Measurements from ENCODE around the gene FBXL7. TPM values are rescaled to one million over a fixed set of nuclear protein-coding genes. Genes with fewer than 3 reads are reported as not detected.

Gene FBXL7
- total and polyA plus RNA-seq, 2 experiments from 2014 or later: 4.5 to 15.2 TPM

DNA sequence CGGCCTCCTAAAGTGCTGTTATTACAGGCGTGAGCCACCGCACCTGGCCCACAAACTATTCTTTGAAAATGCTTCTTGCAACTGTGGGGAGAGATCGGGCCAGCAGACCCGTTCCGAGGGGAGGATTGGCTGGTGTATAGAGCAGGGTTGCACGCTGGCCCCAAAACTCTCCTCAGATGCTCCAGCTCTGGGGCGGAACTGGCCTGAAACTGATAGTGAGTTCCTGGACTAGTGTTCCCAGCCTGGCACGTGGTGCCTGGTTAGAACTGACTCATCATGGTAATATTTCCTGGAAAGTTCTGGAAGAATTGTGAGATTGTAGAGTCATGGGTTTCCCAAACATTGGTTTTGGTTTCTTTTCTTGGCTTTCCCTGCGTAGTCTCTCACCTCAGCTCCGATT is 120.5 kb downstream of the FBXL7 start:
- Histone ChIP-seq H3F3A (replicated peaks; ENCODE audit: low read depth) (no peaks in the 10 kb centered on the region), H3K4me3 (no peak overlapping the region), H3K36me3 (ENCODE audit: insufficient read depth) (no peaks in the 10 kb centered on the region), H3K27me3 (ENCODE audit: insufficient read depth) (no peaks in the 10 kb centered on the region), H3K79me2 (replicated peaks; ENCODE audit: insufficient read depth) (peaks cover 29% of the 10 kb centered on the region), H3K9me2 (ENCODE audit: insufficient read depth) (no peaks in the 10 kb centered on the region), H4K20me1 (replicated peaks; ENCODE audit: insufficient read depth) (no peaks in the 10 kb centered on the region), H3K4me2 (no peak overlapping the region), H2AFZ (no peak overlapping the region), H3K4me1 (ENCODE audit: insufficient read depth) (no peaks in the 10 kb centered on the region), H3K27ac (ENCODE audit: low read depth) (no peak overlapping the region)
- DNase-seq (ENCODE audit: low spot score) (no peak), ATAC-seq (no peak)
- H3K4me1 Mint-ChIP-seq: peaks cover 5% of the 10 kb centered on the region; the same call in 2 of the 3 replicates
- no peaks in the 10 kb centered on the region for H3K27me3 Mint-ChIP-seq (ENCODE audit: insufficient read depth, low read depth, poor library complexity)
- H3K4me3 Mint-ChIP-seq: no peak overlapping the region
- no peaks in the 10 kb centered on the region for H3K9me3 Mint-ChIP-seq
- H3K27ac Mint-ChIP-seq: peak overlapping the region; percentile 53; the same call in 1 of the 2 replicates
- TF ChIP-seq, protein P1, sequence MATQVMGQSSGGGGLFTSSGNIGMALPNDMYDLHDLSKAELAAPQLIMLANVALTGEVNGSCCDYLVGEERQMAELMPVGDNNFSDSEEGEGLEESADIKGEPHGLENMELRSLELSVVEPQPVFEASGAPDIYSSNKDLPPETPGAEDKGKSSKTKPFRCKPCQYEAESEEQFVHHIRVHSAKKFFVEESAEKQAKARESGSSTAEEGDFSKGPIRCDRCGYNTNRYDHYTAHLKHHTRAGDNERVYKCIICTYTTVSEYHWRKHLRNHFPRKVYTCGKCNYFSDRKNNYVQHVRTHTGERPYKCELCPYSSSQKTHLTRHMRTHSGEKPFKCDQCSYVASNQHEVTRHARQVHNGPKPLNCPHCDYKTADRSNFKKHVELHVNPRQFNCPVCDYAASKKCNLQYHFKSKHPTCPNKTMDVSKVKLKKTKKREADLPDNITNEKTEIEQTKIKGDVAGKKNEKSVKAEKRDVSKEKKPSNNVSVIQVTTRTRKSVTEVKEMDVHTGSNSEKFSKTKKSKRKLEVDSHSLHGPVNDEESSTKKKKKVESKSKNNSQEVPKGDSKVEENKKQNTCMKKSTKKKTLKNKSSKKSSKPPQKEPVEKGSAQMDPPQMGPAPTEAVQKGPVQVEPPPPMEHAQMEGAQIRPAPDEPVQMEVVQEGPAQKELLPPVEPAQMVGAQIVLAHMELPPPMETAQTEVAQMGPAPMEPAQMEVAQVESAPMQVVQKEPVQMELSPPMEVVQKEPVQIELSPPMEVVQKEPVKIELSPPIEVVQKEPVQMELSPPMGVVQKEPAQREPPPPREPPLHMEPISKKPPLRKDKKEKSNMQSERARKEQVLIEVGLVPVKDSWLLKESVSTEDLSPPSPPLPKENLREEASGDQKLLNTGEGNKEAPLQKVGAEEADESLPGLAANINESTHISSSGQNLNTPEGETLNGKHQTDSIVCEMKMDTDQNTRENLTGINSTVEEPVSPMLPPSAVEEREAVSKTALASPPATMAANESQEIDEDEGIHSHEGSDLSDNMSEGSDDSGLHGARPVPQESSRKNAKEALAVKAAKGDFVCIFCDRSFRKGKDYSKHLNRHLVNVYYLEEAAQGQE (IDR thresholded peaks at IDR 0.05; ENCODE audit: unreplicated experiment): no peak
- TF ChIP-seq, protein P2, sequence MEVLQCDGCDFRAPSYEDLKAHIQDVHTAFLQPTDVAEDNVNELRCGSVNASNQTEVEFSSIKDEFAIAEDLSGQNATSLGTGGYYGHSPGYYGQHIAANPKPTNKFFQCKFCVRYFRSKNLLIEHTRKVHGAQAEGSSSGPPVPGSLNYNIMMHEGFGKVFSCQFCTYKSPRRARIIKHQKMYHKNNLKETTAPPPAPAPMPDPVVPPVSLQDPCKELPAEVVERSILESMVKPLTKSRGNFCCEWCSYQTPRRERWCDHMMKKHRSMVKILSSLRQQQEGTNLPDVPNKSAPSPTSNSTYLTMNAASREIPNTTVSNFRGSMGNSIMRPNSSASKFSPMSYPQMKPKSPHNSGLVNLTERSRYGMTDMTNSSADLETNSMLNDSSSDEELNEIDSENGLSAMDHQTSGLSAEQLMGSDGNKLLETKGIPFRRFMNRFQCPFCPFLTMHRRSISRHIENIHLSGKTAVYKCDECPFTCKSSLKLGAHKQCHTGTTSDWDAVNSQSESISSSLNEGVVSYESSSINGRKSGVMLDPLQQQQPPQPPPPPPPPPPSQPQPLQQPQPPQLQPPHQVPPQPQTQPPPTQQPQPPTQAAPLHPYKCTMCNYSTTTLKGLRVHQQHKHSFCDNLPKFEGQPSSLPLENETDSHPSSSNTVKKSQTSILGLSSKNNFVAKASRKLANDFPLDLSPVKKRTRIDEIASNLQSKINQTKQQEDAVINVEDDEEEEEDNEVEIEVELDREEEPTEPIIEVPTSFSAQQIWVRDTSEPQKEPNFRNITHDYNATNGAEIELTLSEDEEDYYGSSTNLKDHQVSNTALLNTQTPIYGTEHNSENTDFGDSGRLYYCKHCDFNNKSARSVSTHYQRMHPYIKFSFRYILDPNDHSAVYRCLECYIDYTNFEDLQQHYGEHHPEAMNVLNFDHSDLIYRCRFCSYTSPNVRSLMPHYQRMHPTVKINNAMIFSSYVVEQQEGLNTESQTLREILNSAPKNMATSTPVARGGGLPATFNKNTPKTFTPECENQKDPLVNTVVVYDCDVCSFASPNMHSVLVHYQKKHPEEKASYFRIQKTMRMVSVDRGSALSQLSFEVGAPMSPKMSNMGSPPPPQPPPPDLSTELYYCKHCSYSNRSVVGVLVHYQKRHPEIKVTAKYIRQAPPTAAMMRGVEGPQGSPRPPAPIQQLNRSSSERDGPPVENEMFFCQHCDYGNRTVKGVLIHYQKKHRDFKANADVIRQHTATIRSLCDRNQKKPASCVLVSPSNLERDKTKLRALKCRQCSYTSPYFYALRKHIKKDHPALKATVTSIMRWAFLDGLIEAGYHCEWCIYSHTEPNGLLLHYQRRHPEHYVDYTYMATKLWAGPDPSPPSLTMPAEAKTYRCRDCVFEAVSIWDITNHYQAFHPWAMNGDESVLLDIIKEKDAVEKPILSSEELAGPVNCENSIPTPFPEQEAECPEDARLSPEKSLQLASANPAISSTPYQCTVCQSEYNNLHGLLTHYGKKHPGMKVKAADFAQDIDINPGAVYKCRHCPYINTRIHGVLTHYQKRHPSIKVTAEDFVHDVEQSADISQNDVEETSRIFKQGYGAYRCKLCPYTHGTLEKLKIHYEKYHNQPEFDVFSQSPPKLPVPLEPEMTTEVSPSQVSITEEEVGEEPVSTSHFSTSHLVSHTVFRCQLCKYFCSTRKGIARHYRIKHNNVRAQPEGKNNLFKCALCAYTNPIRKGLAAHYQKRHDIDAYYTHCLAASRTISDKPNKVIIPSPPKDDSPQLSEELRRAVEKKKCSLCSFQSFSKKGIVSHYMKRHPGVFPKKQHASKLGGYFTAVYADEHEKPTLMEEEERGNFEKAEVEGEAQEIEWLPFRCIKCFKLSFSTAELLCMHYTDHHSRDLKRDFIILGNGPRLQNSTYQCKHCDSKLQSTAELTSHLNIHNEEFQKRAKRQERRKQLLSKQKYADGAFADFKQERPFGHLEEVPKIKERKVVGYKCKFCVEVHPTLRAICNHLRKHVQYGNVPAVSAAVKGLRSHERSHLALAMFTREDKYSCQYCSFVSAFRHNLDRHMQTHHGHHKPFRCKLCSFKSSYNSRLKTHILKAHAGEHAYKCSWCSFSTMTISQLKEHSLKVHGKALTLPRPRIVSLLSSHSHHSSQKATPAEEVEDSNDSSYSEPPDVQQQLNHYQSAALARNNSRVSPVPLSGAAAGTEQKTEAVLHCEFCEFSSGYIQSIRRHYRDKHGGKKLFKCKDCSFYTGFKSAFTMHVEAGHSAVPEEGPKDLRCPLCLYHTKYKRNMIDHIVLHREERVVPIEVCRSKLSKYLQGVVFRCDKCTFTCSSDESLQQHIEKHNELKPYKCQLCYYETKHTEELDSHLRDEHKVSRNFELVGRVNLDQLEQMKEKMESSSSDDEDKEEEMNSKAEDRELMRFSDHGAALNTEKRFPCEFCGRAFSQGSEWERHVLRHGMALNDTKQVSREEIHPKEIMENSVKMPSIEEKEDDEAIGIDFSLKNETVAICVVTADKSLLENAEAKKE (CRISPR knock-in tag; IDR thresholded peaks at IDR 0.05): no peak
- no peak for TF ChIP-seq EZH2phosphoT487 (IDR thresholded peaks at IDR 0.05; ENCODE audit: unreplicated experiment)
- TF ChIP-seq ZNF114 (CRISPR knock-in tag; IDR thresholded peaks at IDR 0.05): no peak
- TF ChIP-seq POLR2AphosphoS5 (IDR thresholded peaks at IDR 0.05; ENCODE audit: low read depth): no peak
- no peak for TF ChIP-seq EZH2 (IDR thresholded peaks at IDR 0.05; ENCODE audit: low read depth, unreplicated experiment)
- TF ChIP-seq, protein P3, sequence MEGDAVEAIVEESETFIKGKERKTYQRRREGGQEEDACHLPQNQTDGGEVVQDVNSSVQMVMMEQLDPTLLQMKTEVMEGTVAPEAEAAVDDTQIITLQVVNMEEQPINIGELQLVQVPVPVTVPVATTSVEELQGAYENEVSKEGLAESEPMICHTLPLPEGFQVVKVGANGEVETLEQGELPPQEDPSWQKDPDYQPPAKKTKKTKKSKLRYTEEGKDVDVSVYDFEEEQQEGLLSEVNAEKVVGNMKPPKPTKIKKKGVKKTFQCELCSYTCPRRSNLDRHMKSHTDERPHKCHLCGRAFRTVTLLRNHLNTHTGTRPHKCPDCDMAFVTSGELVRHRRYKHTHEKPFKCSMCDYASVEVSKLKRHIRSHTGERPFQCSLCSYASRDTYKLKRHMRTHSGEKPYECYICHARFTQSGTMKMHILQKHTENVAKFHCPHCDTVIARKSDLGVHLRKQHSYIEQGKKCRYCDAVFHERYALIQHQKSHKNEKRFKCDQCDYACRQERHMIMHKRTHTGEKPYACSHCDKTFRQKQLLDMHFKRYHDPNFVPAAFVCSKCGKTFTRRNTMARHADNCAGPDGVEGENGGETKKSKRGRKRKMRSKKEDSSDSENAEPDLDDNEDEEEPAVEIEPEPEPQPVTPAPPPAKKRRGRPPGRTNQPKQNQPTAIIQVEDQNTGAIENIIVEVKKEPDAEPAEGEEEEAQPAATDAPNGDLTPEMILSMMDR (conservative IDR thresholded peaks at IDR 0.05; ENCODE audit: low read depth in 2 of 2): no peak
- TF ChIP-seq, protein P4, sequence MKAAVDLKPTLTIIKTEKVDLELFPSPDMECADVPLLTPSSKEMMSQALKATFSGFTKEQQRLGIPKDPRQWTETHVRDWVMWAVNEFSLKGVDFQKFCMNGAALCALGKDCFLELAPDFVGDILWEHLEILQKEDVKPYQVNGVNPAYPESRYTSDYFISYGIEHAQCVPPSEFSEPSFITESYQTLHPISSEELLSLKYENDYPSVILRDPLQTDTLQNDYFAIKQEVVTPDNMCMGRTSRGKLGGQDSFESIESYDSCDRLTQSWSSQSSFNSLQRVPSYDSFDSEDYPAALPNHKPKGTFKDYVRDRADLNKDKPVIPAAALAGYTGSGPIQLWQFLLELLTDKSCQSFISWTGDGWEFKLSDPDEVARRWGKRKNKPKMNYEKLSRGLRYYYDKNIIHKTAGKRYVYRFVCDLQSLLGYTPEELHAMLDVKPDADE (IDR thresholded peaks at IDR 0.05): no peak
- TF ChIP-seq ZNF331 (CRISPR knock-in tag; IDR thresholded peaks at IDR 0.05; ENCODE audit: low read depth): no peak
- TF ChIP-seq NANOG (IDR thresholded peaks at IDR 0.05; ENCODE audit: borderline replicate concordance): no peak
- TF ChIP-seq STAT1 (IDR thresholded peaks at IDR 0.05; ENCODE audit: unreplicated experiment): no peak
- no peak for TF ChIP-seq CREB1 (CRISPR knock-in tag; IDR thresholded peaks at IDR 0.05; ENCODE audit: low read depth)
- TF ChIP-seq JUNB (IDR thresholded peaks at IDR 0.05; ENCODE audit: unreplicated experiment): no peak
- 0 out of 3 replicates have a peak, but pooled peaks cover 2% of the 10 kb centered on the region for H3K36me3 Mint-ChIP-seq (ENCODE audit: low read depth)
